Measurements from ENCODE around the gene CCDC181.
"Not testable (repeated sequence)": the region's sequence is repeated elsewhere in the genome, so short reads cannot be mapped to it uniquely, and the experiment has no call there.

Gene CCDC181

GRCh38 chr1:169427081-169427641 is at the start of gene CCDC181:
Gene CCDC181 (minus strand): TSS chr1:169427474. CDS start chr1:169424927, 2,547 bp downstream.
- DNase-seq = peak; percentile 77

DNA sequence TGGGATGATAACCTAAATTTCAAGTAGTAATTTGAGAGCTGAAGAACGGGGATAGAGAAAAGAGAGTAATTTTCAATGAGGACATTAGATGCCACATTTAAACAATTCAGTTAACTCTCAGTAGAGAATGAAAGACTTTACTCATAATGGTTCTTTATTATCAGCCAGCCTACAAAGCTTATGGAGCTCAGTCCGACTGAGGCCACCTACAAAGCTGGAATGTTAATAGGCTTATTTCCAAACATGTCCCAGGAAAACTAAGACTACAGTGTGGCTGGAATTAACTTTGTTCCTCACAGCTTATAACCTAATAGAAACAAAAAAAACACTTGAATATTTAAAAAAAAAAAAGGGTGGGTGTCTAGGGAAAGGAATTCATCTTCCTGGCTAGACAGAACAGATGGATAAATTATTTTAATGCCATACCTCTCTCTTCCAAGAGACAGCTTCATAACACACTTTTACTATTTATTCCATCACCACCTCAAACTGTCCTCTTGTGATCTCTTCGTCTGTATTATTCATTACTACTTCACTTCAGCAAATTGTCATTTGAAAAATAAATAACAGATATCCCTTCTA is 48.6 kb upstream of the CCDC181 start:
- no peak for DNase-seq

GRCh38 chr1:169474302-169474995 is 47.2 kb upstream of the CCDC181 start:
- DNase-seq = no peak

- DNase-seq = no peak
Observed at GRCh38 chr1:169473347-169473746, 46.1 kb upstream of the CCDC181 start.

DNA sequence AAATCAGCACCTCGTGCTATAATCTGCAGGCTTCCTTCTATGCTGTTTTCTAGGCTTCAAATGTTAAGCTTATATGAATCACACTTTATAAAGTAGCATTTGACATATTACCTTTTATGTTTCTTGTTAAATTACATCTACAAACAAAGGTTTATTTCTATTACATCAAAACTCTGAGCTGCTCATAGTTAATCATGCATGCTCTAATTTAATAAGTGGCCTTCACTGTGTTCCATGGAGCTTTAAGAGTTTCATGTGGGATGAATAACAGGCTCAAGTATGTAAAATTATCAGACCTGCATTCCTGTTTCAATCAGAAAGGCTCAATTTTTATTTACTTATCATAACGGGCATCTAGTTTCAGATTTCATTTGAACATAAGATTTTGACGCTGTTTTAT is 45.5 kb upstream of the CCDC181 start:
- no peak for DNase-seq

- DNase-seq = no peak
Observed at GRCh38 chr1:169468982-169469381, 41.7 kb upstream of the CCDC181 start.

DNA sequence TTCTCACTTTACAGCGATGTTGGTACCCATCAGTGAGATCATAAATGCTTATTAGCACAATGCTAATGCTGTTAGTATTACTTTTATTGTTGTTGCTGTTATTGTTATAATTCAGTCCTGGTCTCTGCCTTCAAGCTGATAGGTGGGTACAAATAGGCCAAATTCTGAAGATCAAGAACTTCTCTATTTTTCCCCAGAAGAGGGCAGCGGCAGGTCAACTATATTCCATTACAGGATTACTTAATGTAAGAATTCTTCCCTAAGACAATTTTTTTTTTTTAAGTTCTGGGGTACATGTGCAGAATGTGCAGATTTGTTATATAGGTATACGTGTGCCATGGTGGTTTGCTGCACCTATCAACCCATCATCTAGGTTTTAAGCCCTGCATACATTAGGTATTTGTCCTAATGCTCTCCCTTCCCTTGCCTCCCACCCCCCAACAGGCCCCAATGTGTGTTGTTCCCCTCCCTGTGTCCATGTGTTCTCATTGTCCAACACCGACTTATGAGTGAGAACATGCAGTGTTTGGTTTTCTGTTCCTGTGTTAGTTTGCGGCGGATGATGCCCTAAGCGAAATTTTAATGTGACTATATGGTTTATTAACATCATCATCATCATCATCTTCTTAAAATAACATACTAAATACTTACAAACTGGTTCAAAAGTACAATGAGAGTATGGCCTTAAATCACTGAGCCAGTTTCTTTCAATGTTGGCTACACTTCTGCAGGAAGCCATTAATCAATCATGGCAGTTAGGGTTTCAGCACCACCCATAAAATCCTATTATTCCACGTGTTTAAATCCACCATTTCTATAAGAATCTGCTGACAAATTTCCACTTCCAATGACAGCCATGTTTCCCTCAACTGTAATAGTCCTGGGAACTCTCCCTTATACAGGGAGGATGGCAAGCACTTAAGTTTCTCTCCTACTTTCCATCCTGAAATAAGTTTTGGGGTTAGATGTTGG is 39.3 kb upstream of the CCDC181 start:
- DNase-seq = peak; percentile 41

DNA sequence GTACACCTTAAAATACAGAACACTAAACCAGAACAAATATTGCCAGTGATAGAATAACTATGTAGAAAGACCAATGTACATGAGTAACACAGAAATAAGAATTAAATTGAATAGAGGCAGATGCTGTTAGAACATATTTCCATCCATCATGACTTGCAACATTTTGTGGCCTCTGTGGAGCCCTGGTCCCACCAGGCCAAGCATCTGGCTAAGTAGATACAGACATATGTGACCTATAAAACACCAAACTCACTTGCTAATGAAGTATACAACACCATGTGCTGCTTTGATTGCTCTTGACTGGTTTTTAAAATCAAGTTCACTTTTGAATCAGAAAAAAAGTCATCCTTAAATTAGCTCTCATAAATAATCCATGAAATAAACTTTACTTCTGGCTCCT is 38.0 kb upstream of the CCDC181 start:
- DNase-seq = no peak

DNA sequence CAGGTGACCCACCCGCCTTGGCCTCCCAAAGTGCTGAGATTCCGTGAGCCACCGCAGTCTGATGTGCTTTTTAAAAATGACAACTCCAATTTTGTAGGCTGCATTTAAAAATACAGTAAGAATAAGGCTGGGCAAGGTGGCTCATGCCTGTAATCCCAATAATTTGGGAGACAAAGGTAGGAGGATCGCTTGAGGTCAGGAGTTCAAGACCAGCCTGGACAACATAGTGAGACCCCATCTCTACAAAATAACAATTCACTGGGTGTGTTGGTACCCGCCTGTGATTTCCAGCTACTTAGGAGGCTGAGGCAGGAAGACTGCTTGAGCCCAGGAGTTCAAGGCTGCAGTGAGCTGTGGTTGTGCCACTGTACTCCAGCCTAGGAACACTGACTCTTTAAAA is 35.1 kb upstream of the CCDC181 start:
- no peak for DNase-seq

- DNase-seq = no peak
Observed at GRCh38 chr1:169461390-169462000, 34.2 kb upstream of the CCDC181 start.

DNA sequence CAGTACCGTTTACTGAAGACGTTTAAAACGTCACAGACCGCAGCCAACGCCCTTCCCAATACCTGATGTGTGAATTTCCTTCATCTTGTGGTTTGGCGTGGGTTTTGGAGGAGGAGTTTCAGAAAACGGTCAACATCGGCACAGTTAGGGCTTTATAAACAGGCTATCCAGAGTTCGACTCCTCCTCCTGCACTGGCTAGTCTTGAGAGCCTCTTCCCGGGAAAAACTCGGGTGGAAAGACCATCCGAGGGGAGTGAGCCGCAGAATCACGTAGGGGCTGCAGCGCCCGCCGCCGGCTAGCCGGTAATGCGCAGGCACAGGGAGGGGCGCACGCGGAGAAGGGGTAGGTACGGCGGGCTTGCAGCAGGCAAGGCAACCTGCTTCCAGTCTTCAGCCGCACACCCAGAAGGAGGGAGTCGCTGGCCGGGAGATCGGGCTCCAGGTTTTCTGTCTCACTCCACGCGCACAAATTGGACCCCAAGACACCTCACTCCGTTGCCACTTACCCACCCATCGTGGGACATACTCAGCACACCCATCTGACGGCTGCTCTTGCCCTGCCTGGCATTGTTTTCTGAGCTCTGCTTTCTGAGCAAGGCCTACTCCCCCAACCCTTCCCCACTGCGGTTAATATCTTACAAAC is 33.0 kb upstream of the CCDC181 start:
- peak; percentile 32 for DNase-seq

DNA sequence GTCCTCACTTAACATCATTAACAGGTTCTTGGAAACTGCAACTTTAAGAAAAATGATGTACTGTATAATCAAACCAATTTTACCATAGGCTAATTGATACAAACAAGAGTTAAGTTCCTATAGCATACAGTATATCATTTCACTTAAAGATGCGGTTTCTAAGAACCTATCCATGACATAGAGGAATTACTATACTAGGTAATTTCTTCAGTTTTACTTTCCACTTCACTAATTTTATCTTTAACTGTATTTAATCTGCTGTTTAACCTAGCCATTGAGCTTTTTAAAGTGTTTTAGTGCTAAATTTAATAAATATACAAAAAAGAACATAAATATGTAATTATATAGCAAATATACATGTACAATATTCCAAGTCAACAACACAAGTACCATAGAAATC is 30.2 kb upstream of the CCDC181 start:
- no peak for DNase-seq

- DNase-seq = no peak
Observed at GRCh38 chr1:169456029-169456428, 28.8 kb upstream of the CCDC181 start.

DNA sequence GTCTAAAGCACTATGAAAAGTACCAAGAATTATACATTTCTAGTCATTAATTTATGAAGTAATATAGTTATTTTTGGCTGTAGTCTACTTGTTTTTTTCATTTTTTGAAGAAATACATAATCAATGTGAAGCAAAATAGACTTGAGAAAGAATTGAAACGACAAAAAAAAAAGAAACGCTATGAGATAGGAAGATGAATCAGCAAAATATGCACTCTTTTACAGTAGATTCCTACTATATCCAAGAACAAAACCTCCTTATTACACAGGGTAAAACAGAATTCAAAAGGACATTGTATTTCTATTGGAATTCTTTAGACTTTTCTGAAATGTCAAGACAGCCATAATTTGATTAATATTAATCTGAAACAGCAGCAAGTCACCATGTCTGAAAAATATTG is 25.6 kb upstream of the CCDC181 start:
- no peak for DNase-seq

DNA sequence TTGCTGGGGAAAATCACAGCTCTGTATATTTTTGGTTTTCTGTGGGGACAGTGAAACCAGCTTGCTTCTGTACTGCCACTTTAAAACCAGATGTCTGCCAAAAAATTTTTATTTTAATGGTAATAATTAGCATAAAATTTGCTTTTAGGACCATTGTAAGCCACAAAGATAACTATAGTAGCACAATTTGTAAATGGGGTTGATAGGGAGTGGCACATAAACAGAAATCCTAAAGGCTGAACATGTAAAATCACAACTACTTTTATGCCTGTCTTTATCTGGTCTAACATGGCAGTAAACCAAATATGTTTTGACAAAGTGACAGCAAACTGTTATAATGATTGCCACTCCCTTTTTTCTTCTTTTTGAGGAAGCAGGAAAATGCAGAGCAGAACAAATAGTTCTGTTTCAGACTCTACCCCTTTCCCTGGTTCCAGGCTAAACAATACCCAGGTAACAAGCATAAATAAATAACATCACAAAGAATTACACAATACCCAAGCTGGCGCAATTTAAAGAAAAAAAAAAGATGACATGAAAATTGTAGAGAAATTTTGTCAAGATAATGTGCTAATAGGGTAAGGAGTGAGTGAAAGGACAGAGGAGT is 24.0 kb upstream of the CCDC181 start:
- DNase-seq = no peak

- DNase-seq = no peak
Observed at GRCh38 chr1:169443923-169444322, 16.6 kb upstream of the CCDC181 start.

GRCh38 chr1:169426174-169426705 is 1.0 kb downstream of the CCDC181 start:
- DNase-seq = peak; percentile 1

DNA sequence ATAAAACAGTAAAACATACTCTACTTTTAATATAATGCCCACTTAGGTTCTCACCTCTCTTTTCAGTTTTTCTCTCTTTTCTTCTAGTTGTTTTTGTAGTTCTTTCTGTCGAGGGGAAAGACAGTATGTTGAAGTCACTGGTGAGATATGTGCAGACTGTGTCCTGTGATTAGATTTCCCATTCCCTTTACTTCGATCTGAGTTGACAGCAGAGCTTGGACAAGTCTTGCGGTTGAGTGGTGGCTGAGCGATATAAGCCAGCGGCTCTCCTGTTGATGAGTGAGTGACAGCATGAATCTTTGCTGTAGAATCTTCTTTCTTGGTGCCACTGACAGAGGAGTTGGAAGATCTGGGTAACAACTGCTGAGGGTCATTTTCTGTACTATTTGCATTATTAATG is 6.0 kb downstream of the CCDC181 start:
- DNase-seq = no peak

DNA sequence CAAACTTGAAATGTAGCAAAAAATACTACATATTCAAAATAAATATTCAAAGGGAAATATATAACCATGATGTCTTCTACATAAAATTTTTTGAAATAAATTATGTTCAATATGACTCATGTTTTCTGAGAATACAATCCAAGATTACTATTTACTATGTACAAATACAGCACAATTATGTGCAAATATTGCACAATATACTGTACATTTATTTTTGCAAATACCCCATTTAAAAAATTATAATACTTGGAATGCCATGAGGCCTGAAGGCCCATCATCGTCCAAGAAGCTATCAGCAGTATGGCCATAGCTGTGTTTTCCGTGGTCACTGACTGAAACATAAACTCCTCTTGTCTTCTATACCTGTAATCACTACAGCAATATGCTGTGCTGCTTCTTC is 12.3 kb downstream of the CCDC181 start:
- DNase-seq = no peak

DNA sequence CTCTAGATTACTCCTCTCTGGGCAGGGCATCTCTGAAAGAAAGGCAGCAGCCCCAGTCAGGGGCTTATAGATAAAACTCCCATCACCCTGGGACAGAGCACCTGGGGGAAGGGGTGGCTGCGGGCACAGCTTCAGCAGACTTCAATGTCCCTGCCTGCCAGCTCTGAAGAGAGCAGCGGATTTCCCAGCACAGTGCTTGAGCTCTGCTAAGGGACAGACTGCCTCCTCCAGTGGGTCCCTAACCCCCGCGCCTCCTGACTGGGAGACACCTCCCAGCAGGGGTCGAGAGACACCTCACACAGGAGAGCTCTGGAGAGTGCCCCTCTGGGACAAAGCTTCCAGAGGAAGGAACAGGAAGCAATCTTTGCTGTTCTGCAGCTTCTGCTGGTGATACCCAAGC is 18.9 kb downstream of the CCDC181 start:
- not testable (repeated sequence) for DNase-seq

DNA sequence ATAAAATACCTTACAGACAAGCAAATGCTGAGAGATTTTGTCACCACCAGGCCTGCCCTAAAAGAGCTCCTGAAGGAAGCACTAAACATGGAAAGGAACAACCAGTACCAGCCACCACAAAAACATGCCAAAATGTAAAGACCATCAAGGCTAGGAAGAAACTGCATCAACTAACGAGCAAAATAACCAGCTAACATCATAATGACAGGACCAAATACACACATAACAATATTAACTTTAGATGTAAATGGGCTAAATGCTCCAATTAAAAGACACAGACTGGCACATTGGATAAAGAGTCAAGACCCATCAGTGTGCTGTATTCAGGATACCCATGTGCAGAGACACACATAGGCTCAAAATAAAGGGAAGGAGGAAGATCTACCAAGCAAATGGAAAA is 24.7 kb downstream of the CCDC181 start:
- DNase-seq = not testable (repeated sequence)

DNA sequence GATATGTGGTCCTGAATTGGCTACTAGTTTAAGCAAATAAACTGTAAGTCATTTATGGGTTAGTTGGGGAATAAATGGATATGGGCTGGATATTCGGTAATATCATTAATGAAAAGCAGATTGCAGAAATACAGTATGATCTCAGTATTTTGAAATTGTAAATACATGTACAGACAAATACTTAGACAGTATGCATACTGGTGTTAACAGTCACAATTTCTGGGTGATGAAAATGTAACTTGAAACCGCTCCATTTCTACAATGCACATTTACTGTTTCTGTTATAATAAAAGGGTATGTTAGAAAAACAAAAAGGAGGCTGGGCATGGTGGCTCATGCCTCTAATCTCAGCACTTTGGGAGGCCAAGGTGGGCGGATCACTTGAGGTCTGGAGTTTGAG is 31.3 kb downstream of the CCDC181 start:
- peak; percentile 17 for DNase-seq
